Thyroid gland (tissue), 4 donors: Measurements from ENCODE around the gene BUD23. TPM values are rescaled to one million over a fixed set of nuclear protein-coding genes. Genes with fewer than 3 reads are reported as not detected.

Experiments
- DNase-seq, 2 donors: peaks; one replicate each; pipeline ENCODE4 v3.0.0-alpha.2; 2019
- H3K27ac ChIP-seq, 3 donors: fragments of 200-600 bp; sonication (generic); 1 replicate in 2 of 3; 2 replicates in 1 of 3; pipeline ENCODE4 v1.5.1; 2016 to 2019; ENCODE audit warnings: mild to moderate bottlenecking in 1 of 3, moderate library complexity in 1 of 3
- H3K27me3 ChIP-seq: fragments of 200-600 bp; sonication (generic); one replicate; pipeline ENCODE4 v1.5.1; 2019
- H3K36me3 ChIP-seq, 2 donors: fragments of 200-600 bp; sonication (generic); one replicate each; pipeline ENCODE4 v1.5.1; 2016 to 2019
- H3K4me1 ChIP-seq, 2 donors: fragments of 200-600 bp; sonication (generic); one replicate each; pipeline ENCODE4 v1.5.1; 2017 to 2019
- H3K4me3 ChIP-seq, 3 donors: fragments of 200-600 bp; sonication (generic); replicated peaks in 1 of 3; 1 replicate in 2 of 3; 2 replicates in 1 of 3; pipeline ENCODE4 v1.5.1; 2016; ENCODE audit warnings: mild to moderate bottlenecking in 1 of 3
- H3K9me3 ChIP-seq: fragments of 200-600 bp; sonication (generic); one replicate; pipeline ENCODE4 v1.5.1; 2017
- POLR2A ChIP-seq, 2 donors: fragments of 450-650 bp; IDR thresholded peaks; one replicate each; pipeline ENCODE4 v1.6.1; 2017; ENCODE audit warnings: antibody characterized with exemption in 2 of 2, mild to moderate bottlenecking in 2 of 2, moderate library complexity in 1 of 2
- WGBS, 2 donors: methylation state at CpG; one replicate each; pipeline ENCODE4 v1.1.5; 2017; 5-methylcytosine and 5-hydroxymethylcytosine counted together
- intact Hi-C: fragments of 100-400 bp; cut with DNase I; formaldehyde crosslinking; loops from one replicate; pipeline ENCODE4 v1.15.1; 2023
- total RNA-seq, 4 donors: library from RNA; depleted of rRNA; stranded (reverse); fragments of >200 nt; gene quantifications; one replicate each; pipeline ENCODE4 v1.2.3, GENCODE V29; 2016
- TF ChIP-seq, protein P1 (sequence below), 6 experiments: fragments of 200-600 bp in 3 of 6; fragments of 450-650 bp in 3 of 6; sonication (generic) in 3 of 6; IDR thresholded peaks; one replicate each; pipeline ENCODE4 v1.5.1; 2016 to 2019; ENCODE audit warnings: antibody characterized with exemption in 6 of 6, mild to moderate bottlenecking in 2 of 6, inconsistent platforms in 1 of 6, moderate library complexity in 1 of 6

The BUD23 gene
- total RNA-seq, 4 donors from 2014 or later, result 58.3 to 78.0 (median 64.9) TPM

DNA sequence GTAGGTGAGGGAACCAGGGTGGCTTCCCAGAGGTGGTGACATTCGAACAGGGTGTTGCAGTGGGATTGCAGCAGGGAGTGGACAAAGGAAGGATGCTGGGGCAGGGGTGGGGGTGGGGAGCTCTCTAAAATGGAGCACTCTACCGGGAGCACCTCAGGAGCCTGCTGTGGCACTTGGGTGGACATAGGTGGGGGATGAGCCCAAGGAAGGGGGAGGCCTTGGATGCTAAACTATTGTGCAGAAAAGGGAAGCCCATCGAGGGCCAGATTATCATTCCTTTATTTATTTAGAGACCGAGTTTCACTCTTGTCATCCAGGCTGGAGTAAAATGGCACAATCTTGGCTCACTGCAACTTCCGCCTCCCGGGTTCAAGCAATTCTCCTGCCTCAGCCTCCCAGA, 39.4 kb downstream of the BUD23 start:
- no peaks in the 10 kb centered on the region for H3K36me3 ChIP-seq
- no peak for TF ChIP-seq POLR2A (IDR thresholded peaks at IDR 0.05)
- TF ChIP-seq, protein P1, sequence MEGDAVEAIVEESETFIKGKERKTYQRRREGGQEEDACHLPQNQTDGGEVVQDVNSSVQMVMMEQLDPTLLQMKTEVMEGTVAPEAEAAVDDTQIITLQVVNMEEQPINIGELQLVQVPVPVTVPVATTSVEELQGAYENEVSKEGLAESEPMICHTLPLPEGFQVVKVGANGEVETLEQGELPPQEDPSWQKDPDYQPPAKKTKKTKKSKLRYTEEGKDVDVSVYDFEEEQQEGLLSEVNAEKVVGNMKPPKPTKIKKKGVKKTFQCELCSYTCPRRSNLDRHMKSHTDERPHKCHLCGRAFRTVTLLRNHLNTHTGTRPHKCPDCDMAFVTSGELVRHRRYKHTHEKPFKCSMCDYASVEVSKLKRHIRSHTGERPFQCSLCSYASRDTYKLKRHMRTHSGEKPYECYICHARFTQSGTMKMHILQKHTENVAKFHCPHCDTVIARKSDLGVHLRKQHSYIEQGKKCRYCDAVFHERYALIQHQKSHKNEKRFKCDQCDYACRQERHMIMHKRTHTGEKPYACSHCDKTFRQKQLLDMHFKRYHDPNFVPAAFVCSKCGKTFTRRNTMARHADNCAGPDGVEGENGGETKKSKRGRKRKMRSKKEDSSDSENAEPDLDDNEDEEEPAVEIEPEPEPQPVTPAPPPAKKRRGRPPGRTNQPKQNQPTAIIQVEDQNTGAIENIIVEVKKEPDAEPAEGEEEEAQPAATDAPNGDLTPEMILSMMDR (IDR thresholded peaks at IDR 0.05), result no peak
- H3K27ac ChIP-seq, result no peak overlapping the region
- no peaks in the 10 kb centered on the region for H3K9me3 ChIP-seq
- intact Hi-C loops, result no loop called here
- DNase-seq, result no peak
- WGBS, 2 donors, result 70 to 79% methylated on average over 6 of the region's 6 CpGs
- H3K4me3 ChIP-seq, result no peak overlapping the region
- H3K27me3 ChIP-seq, result no peaks in the 10 kb centered on the region
- peaks cover 12 to 27% of the 10 kb centered on the region in 2 donors for H3K4me1 ChIP-seq

DNA sequence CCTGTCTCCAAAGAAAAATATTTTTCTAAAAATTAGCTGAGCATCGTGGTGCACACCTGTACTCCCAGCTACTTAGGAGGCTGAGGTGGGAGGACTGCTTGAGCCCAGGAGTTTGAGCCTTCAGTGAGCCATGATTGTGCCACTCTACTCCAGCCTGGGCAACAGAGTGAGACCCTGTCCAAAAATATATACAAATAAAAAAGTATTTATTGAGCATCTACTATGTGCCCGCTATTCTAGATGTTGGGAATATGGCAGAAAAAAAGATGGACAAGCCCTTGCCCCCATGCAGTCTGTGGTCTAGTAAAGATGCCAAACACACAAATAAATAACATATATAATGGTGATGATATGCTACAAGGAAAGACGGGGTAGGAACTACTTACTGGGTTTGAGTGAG, 40.4 kb downstream of the BUD23 start:
- Histone ChIP-seq H3K4me1 (peaks cover 10 to 17% of the 10 kb centered on the region in 2 donors), H3K9me3 (no peaks in the 10 kb centered on the region), H3K4me3 (no peak overlapping the region), H3K27me3 (no peaks in the 10 kb centered on the region), H3K27ac (no peak overlapping the region), H3K36me3 (no peaks in the 10 kb centered on the region)
- intact Hi-C loops, result no loop called here
- 94 to 95% methylated on average over 3 of the region's 3 CpGs for whole genome bisulfite sequencing, 2 donors
- TF ChIP-seq POLR2A (IDR thresholded peaks at IDR 0.05), result no peak
- TF ChIP-seq, protein P1 (IDR thresholded peaks at IDR 0.05), result no peak
- DNase-seq, result no peak

DNA sequence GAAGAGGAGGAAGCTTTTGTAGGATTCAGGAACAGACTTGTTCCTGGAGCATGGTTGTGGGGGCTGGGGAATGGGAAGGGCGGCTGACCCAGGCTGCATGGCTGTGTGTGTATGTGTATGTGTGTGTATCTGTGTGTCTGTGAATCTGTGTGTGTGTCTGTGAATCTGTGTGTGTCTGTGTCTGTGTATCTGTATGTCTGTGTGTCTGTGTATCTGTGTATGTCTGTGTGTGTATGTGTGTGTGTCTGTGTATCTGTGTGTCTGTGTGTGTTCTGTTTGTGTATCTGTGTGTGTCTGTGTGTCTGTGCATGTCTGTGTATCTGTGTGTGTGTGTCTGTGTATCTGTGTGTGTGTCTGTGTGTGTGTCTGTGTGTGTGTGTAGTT, 42.7 kb downstream of the BUD23 start:
- Histone ChIP-seq H3K4me3 (no peak overlapping the region), H3K4me1 (peaks cover 8 to 12% of the 10 kb centered on the region in 2 donors), H3K27ac (no peak overlapping the region), H3K36me3 (no peaks in the 10 kb centered on the region), H3K9me3 (no peaks in the 10 kb centered on the region), H3K27me3 (no peaks in the 10 kb centered on the region)
- WGBS, 2 donors, result 80 to 92% methylated on average over 1 of the region's 1 CpG
- intact Hi-C loops, result loop anchor here (2.0 kb wide), 1 partner anchor 117 kb away; no protein-coding TSS in a partner anchor
- DNase-seq, result no peak
- TF ChIP-seq POLR2A (IDR thresholded peaks at IDR 0.05), result no peak
- TF ChIP-seq, protein P1 (IDR thresholded peaks at IDR 0.05), result peak in 2 of 6 experiments; percentile 1 to 2

- H3K36me3 ChIP-seq, result no peaks in the 10 kb centered on the region
- 85% methylated on average over 3 of the region's 3 CpGs for WGBS, 2 donors
- no peaks in the 10 kb centered on the region for H3K9me3 ChIP-seq
- TF ChIP-seq, protein P1 (IDR thresholded peaks at IDR 0.05), result no peak
- TF ChIP-seq POLR2A (IDR thresholded peaks at IDR 0.05), result no peak
- no peak overlapping the region for H3K27ac ChIP-seq
- DNase-seq, result no peak
- no peaks in the 10 kb centered on the region for H3K4me1 ChIP-seq
- H3K4me3 ChIP-seq, result no peak overlapping the region
- intact Hi-C loops, result loop anchor here (2.0 kb wide), 1 partner anchor 119 kb away; no protein-coding TSS in a partner anchor
- H3K27me3 ChIP-seq, result no peaks in the 10 kb centered on the region
These were observed 44.6 kb downstream of the BUD23 start for GRCh38 chr7:73727952-73728351.

DNA sequence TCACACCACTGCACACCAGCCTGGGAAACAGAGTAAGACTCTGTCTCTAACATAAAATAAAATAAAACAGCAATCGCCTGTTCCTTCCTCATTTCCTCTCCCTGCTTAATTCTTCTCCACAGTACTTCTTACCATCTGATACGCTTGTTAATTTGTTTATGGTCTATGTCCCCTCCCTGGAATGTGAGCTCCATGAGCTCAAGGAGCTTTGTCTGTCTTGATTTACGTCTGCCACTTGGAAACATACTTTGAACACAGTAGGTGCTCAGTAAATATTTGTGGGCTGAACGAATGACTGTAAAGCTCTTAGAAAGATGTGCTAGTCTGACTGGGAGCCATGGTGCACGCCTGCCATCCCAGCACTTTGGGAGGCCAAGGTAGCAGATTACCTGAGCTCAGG, 45.2 kb downstream of the BUD23 start:
- Histone ChIP-seq H3K9me3 (no peaks in the 10 kb centered on the region), H3K4me3 (no peak overlapping the region), H3K27ac (no peak overlapping the region), H3K27me3 (no peaks in the 10 kb centered on the region), H3K4me1 (no peaks in the 10 kb centered on the region), H3K36me3 (no peaks in the 10 kb centered on the region)
- intact Hi-C loops, result no loop called here
- DNase-seq, result no peak
- no peak for TF ChIP-seq POLR2A (IDR thresholded peaks at IDR 0.05)
- TF ChIP-seq, protein P1 (IDR thresholded peaks at IDR 0.05), result no peak
- 55 to 78% methylated on average over 5 of the region's 5 CpGs for WGBS, 2 donors
